SH-SY5Y (cell line): ENCODE results near the gene ZNF148.

Experiments
- GATA2 ChIP-seq: IDR thresholded peaks from 2 replicates; pipeline ENCODE4 v1.6.1; 2011; ENCODE audit warnings: mild to moderate bottlenecking, low read depth, low read length
- GATA3 ChIP-seq: IDR thresholded peaks from 2 replicates; pipeline ENCODE4 v1.6.1; 2011; ENCODE audit warnings: low read depth, mild to moderate bottlenecking, low read length, moderate library complexity

DNA sequence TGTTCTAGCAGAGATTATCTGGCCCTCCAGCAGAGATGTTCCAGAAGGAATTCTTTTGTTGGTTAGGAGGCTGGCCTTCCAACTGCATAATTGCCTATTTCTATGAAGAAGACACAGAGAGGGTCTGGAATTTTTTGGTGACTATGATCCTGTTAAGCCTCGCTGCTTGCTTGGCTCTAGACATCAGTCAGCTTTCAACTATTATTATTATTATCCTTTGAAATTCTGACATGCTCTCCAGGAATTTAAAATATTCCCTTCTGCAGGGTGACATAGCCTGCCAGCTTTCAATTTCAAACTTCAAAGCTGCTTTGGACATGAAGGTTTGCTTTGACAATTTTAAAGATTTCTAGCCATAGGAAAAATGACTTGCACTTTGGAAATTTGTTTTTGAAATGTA, 26.3 kb upstream of the ZNF148 start:
- TF ChIP-seq GATA2, result no peak
- TF ChIP-seq GATA3, result no peak
